ENCODE measurements around the gene IL5.
"Not testable (repeated sequence)": the region's sequence is repeated elsewhere in the genome, so short reads cannot be mapped to it uniquely, and the experiment has no call there.

DNA sequence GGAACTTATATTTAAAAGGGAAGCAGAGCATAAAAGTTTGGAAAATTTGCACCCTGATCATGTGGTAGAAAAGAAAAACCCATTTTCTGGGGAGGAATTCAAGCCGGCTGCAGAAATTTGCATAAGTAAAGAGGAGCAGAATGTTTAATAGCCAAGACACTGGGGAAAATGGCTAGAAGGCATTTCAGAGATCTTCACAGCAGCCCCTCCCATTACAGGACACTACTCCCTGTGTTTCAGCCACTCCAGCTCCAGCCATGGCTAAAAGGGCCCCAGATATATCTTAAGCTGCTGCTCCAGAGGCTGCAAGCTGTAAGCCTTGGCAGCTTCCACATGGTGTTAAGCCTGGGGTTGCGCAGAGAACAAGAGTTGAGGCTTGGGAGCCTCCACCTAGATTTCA lies 21.2 kb upstream of the IL5 start:
- not testable (repeated sequence) for TF ChIP-seq POLR2A (IDR thresholded peaks at IDR 0.05; ENCODE audit: low read depth); POLR2AphosphoS5 (IDR thresholded peaks at IDR 0.05); EP300 (IDR thresholded peaks at IDR 0.05)
- TF ChIP-seq, protein P1, sequence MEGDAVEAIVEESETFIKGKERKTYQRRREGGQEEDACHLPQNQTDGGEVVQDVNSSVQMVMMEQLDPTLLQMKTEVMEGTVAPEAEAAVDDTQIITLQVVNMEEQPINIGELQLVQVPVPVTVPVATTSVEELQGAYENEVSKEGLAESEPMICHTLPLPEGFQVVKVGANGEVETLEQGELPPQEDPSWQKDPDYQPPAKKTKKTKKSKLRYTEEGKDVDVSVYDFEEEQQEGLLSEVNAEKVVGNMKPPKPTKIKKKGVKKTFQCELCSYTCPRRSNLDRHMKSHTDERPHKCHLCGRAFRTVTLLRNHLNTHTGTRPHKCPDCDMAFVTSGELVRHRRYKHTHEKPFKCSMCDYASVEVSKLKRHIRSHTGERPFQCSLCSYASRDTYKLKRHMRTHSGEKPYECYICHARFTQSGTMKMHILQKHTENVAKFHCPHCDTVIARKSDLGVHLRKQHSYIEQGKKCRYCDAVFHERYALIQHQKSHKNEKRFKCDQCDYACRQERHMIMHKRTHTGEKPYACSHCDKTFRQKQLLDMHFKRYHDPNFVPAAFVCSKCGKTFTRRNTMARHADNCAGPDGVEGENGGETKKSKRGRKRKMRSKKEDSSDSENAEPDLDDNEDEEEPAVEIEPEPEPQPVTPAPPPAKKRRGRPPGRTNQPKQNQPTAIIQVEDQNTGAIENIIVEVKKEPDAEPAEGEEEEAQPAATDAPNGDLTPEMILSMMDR (IDR thresholded peaks at IDR 0.05) = not testable (repeated sequence)
